ENCODE results near the gene TRPM5.

Gene TRPM5

GRCh38 chr11:2431395-2431794, 12.9 kb downstream of the TRPM5 start:
- H3K27me3 ChIP-seq (ENCODE audit: control insufficient read depth in 5 of 5, insufficient read depth in 4 of 5, low read length in 5 of 5), result peaks cover 0 to 19% (median 11%) of the 10 kb centered on the region in 5 donors
- H3K4me1 ChIP-seq (ENCODE audit: control insufficient read depth in 5 of 5, insufficient read depth in 5 of 5, low read length in 5 of 5), result no peaks in the 10 kb centered on the region
- no peak overlapping the region for H3K27ac ChIP-seq (ENCODE audit: low read depth, low read length)
- no peaks in the 10 kb centered on the region for H3K36me3 ChIP-seq (ENCODE audit: control insufficient read depth in 5 of 5, insufficient read depth in 5 of 5, low read length in 5 of 5)
- no peaks in the 10 kb centered on the region for H3K9me3 ChIP-seq (ENCODE audit: control insufficient read depth in 5 of 5, low read length in 5 of 5)
- no peak overlapping the region for H3K9ac ChIP-seq (ENCODE audit: low read length in 5 of 5)
- no peak overlapping the region for H3K4me3 ChIP-seq (ENCODE audit: low read depth in 1 of 5, low read length in 5 of 5)

- Histone ChIP-seq H3K36me3 (ENCODE audit: control insufficient read depth in 5 of 5, insufficient read depth in 5 of 5, low read length in 5 of 5) (no peaks in the 10 kb centered on the region), H3K4me1 (ENCODE audit: control insufficient read depth in 5 of 5, insufficient read depth in 5 of 5, low read length in 5 of 5) (no peaks in the 10 kb centered on the region), H3K9me3 (ENCODE audit: control insufficient read depth in 5 of 5, low read length in 5 of 5) (no peaks in the 10 kb centered on the region), H3K4me3 (ENCODE audit: low read depth in 1 of 5, low read length in 5 of 5) (no peak overlapping the region), H3K27me3 (ENCODE audit: control insufficient read depth in 5 of 5, insufficient read depth in 4 of 5, low read length in 5 of 5) (peaks cover 0 to 6% (median 3%) of the 10 kb centered on the region in 5 donors), H3K9ac (ENCODE audit: low read length in 5 of 5) (no peak overlapping the region), H3K27ac (ENCODE audit: low read depth, low read length) (no peak overlapping the region)
Measured at GRCh38 chr11:2428322-2428795, 16.0 kb downstream of the TRPM5 start.

DNA sequence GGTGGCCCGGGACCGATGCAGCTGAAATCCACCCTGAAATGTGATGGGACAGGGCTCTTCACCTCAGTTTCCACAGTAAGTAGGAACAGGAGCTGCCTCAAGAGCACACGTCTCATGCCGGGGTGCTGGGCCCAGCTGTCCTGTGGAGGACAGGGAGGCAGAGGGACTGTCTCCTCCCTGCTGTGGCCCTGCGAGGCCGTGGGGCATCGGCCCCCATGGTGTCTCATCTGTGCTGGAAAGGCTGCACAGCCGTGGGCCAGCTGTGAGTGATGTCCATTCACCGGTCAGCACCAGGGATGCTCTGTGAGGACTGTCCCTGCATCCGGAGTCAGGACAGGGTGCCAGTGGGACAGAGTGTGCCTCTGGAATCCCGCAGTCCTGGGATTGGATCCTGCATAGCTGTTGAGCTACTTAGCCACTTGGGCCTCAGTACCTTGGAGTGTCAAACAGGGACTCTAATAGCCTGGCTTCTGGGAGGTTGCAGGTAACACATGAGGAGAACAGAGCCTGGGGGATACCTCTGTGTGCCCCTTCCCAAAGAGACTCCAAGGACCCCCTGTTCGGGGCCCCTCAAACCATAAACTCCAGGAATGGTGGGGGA, 16.5 kb downstream of the TRPM5 start:
- Histone ChIP-seq H3K36me3 (ENCODE audit: control insufficient read depth in 5 of 5, insufficient read depth in 5 of 5, low read length in 5 of 5) (no peaks in the 10 kb centered on the region), H3K4me1 (ENCODE audit: control insufficient read depth in 5 of 5, insufficient read depth in 5 of 5, low read length in 5 of 5) (no peaks in the 10 kb centered on the region), H3K4me3 (ENCODE audit: low read depth in 1 of 5, low read length in 5 of 5) (no peak overlapping the region), H3K9ac (ENCODE audit: low read length in 5 of 5) (no peak overlapping the region), H3K27ac (ENCODE audit: low read depth, low read length) (no peak overlapping the region), H3K9me3 (ENCODE audit: control insufficient read depth in 5 of 5, low read length in 5 of 5) (no peaks in the 10 kb centered on the region), H3K27me3 (ENCODE audit: control insufficient read depth in 5 of 5, insufficient read depth in 4 of 5, low read length in 5 of 5) (peaks cover 0 to 11% (median 2%) of the 10 kb centered on the region in 5 donors)

- Histone ChIP-seq H3K27ac (ENCODE audit: low read depth, low read length) (no peak overlapping the region), H3K27me3 (ENCODE audit: control insufficient read depth in 5 of 5, insufficient read depth in 4 of 5, low read length in 5 of 5) (peaks cover 0 to 13% (median 2%) of the 10 kb centered on the region in 5 donors), H3K4me1 (ENCODE audit: control insufficient read depth in 5 of 5, insufficient read depth in 5 of 5, low read length in 5 of 5) (no peaks in the 10 kb centered on the region), H3K9ac (ENCODE audit: low read length in 5 of 5) (no peak overlapping the region), H3K36me3 (ENCODE audit: control insufficient read depth in 5 of 5, insufficient read depth in 5 of 5, low read length in 5 of 5) (no peaks in the 10 kb centered on the region), H3K4me3 (ENCODE audit: low read depth in 1 of 5, low read length in 5 of 5) (no peak overlapping the region), H3K9me3 (ENCODE audit: control insufficient read depth in 5 of 5, low read length in 5 of 5) (no peaks in the 10 kb centered on the region)
Measured at GRCh38 chr11:2426826-2427521, 17.3 kb downstream of the TRPM5 start.

DNA sequence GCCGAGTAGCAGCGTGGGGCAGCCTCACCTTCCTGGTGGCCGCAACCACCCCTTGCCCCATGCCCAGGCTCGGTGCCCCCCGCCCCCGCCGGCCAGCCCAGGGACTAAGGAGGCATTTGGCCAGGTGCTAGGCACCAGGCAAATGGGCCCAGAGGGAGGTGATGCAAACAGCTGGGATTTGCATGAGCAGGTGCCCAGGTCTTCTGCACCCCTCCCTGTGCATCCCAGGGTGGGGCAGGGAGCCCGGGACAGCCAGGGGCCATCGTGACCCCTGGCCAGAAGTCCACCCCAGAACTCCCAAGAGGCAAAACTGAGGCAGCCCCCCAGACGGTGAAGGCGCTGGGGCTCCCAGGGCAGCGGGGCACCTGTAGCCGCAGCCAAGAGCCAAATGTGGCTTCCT, 18.1 kb downstream of the TRPM5 start:
- no peak overlapping the region for H3K9ac ChIP-seq (ENCODE audit: low read length in 5 of 5)
- H3K4me1 ChIP-seq (ENCODE audit: control insufficient read depth in 5 of 5, insufficient read depth in 5 of 5, low read length in 5 of 5), result no peaks in the 10 kb centered on the region

GRCh38 chr11:2425506-2425905, 18.8 kb downstream of the TRPM5 start:
- peaks cover 0 to 5% (median 4%) of the 10 kb centered on the region in 5 donors for H3K4me1 ChIP-seq (ENCODE audit: control insufficient read depth in 5 of 5, insufficient read depth in 5 of 5, low read length in 5 of 5)
- H3K27me3 ChIP-seq (ENCODE audit: control insufficient read depth in 5 of 5, insufficient read depth in 4 of 5, low read length in 5 of 5), result peaks cover 0 to 18% (median 10%) of the 10 kb centered on the region in 5 donors
- H3K4me3 ChIP-seq (ENCODE audit: low read depth in 1 of 5, low read length in 5 of 5), result no peak overlapping the region
- H3K27ac ChIP-seq (ENCODE audit: low read depth, low read length), result no peak overlapping the region
- no peaks in the 10 kb centered on the region for H3K9me3 ChIP-seq (ENCODE audit: control insufficient read depth in 5 of 5, low read length in 5 of 5)
- H3K9ac ChIP-seq (ENCODE audit: low read length in 5 of 5), result no peak overlapping the region
- H3K36me3 ChIP-seq (ENCODE audit: control insufficient read depth in 5 of 5, insufficient read depth in 5 of 5, low read length in 5 of 5), result no peaks in the 10 kb centered on the region

More for the DNA sequence above, 18.1 kb downstream of the TRPM5 start:
- H3K9me3 ChIP-seq (ENCODE audit: control insufficient read depth in 5 of 5, low read length in 5 of 5), result no peaks in the 10 kb centered on the region
- H3K27me3 ChIP-seq (ENCODE audit: control insufficient read depth in 5 of 5, insufficient read depth in 4 of 5, low read length in 5 of 5), result peaks cover 0 to 15% (median 6%) of the 10 kb centered on the region in 5 donors
- H3K36me3 ChIP-seq (ENCODE audit: control insufficient read depth in 5 of 5, insufficient read depth in 5 of 5, low read length in 5 of 5), result no peaks in the 10 kb centered on the region
- no peak overlapping the region for H3K4me3 ChIP-seq (ENCODE audit: low read depth in 1 of 5, low read length in 5 of 5)
- no peak overlapping the region for H3K27ac ChIP-seq (ENCODE audit: low read depth, low read length)

- no peak overlapping the region for H3K9ac ChIP-seq (ENCODE audit: low read length in 5 of 5)
- H3K9me3 ChIP-seq (ENCODE audit: control insufficient read depth in 5 of 5, low read length in 5 of 5), result no peaks in the 10 kb centered on the region
- H3K27ac ChIP-seq (ENCODE audit: low read depth, low read length), result no peak overlapping the region
- H3K36me3 ChIP-seq (ENCODE audit: control insufficient read depth in 5 of 5, insufficient read depth in 5 of 5, low read length in 5 of 5), result no peaks in the 10 kb centered on the region
- peaks cover 0 to 10% (median 10%) of the 10 kb centered on the region in 5 donors for H3K4me1 ChIP-seq (ENCODE audit: control insufficient read depth in 5 of 5, insufficient read depth in 5 of 5, low read length in 5 of 5)
- H3K4me3 ChIP-seq (ENCODE audit: low read depth in 1 of 5, low read length in 5 of 5), result no peak overlapping the region
- H3K27me3 ChIP-seq (ENCODE audit: control insufficient read depth in 5 of 5, insufficient read depth in 4 of 5, low read length in 5 of 5), result peaks cover 0 to 18% (median 10%) of the 10 kb centered on the region in 5 donors
Measured at GRCh38 chr11:2424811-2425495, 19.4 kb downstream of the TRPM5 start.

- Histone ChIP-seq H3K9ac (ENCODE audit: low read length in 5 of 5) (no peak overlapping the region), H3K9me3 (ENCODE audit: control insufficient read depth in 5 of 5, low read length in 5 of 5) (no peaks in the 10 kb centered on the region), H3K27me3 (ENCODE audit: control insufficient read depth in 5 of 5, insufficient read depth in 4 of 5, low read length in 5 of 5) (peaks cover 0 to 18% (median 10%) of the 10 kb centered on the region in 5 donors), H3K4me1 (ENCODE audit: control insufficient read depth in 5 of 5, insufficient read depth in 5 of 5, low read length in 5 of 5) (peaks cover 0 to 14% (median 13%) of the 10 kb centered on the region in 5 donors), H3K27ac (ENCODE audit: low read depth, low read length) (no peak overlapping the region), H3K36me3 (ENCODE audit: control insufficient read depth in 5 of 5, insufficient read depth in 5 of 5, low read length in 5 of 5) (no peaks in the 10 kb centered on the region), H3K4me3 (ENCODE audit: low read depth in 1 of 5, low read length in 5 of 5) (no peak overlapping the region)
Measured at GRCh38 chr11:2423157-2424025, 20.9 kb downstream of the TRPM5 start.

DNA sequence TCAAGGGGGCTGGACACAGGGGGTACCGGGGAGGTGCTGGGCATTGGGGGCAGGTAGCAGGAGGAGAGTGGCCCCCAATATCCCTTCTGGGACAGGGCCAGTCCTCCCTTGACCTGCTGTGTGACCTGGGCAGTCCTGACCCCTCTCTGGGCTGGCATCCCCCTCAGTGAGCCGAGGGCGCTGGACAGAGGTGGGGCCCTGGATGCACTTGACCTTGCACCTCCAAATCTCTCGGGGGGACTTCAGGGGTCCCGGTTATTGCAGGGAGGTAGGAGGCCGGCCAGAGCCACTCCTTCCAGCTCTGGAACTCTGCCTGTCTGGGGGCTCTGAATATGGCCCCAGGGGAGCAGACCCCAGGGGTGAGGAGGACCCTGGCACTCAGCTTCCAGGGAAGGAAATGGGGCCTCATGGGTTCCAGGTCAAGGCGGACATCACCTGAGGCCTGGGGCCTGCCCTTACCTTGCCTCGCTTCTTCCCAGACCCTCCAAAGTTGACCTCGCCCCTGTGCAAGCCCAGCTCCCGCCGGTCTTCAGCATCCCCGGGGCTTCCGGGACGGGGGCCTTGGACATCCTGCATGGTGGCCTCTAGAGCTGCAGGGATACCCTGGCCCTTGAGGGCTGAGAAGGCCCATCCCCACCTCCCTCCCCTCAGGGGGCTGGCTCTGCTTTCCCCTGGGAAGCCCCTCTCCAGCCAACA, 21.7 kb downstream of the TRPM5 start:
- H3K4me3 ChIP-seq (ENCODE audit: low read depth in 1 of 5, low read length in 5 of 5), result no peak overlapping the region
- peaks cover 0 to 14% (median 13%) of the 10 kb centered on the region in 5 donors for H3K4me1 ChIP-seq (ENCODE audit: control insufficient read depth in 5 of 5, insufficient read depth in 5 of 5, low read length in 5 of 5)
- no peaks in the 10 kb centered on the region for H3K36me3 ChIP-seq (ENCODE audit: control insufficient read depth in 5 of 5, insufficient read depth in 5 of 5, low read length in 5 of 5)
- no peaks in the 10 kb centered on the region for H3K9me3 ChIP-seq (ENCODE audit: control insufficient read depth in 5 of 5, low read length in 5 of 5)
- H3K27me3 ChIP-seq (ENCODE audit: control insufficient read depth in 5 of 5, insufficient read depth in 4 of 5, low read length in 5 of 5), result peaks cover 0 to 18% (median 10%) of the 10 kb centered on the region in 5 donors
- H3K27ac ChIP-seq (ENCODE audit: low read depth, low read length), result no peak overlapping the region
- H3K9ac ChIP-seq (ENCODE audit: low read length in 5 of 5), result no peak overlapping the region

All from subcutaneous abdominal adipose tissue (tissue), 5 donors.